GM19043 (cell line): ENCODE data around the gene TRIM46.
"Not testable (repeated sequence)": the region's sequence is repeated elsewhere in the genome, so short reads cannot be mapped to it uniquely, and the experiment has no call there.

Experiments
- ATAC-seq: cut with Tn5 transposase; IDR thresholded peaks from one replicate; pipeline ENCODE4 v1.9.1; 2021; ENCODE audit warnings: low read depth; ENCODE audit not compliant: unreplicated experiment

TRIM46 gene

DNA sequence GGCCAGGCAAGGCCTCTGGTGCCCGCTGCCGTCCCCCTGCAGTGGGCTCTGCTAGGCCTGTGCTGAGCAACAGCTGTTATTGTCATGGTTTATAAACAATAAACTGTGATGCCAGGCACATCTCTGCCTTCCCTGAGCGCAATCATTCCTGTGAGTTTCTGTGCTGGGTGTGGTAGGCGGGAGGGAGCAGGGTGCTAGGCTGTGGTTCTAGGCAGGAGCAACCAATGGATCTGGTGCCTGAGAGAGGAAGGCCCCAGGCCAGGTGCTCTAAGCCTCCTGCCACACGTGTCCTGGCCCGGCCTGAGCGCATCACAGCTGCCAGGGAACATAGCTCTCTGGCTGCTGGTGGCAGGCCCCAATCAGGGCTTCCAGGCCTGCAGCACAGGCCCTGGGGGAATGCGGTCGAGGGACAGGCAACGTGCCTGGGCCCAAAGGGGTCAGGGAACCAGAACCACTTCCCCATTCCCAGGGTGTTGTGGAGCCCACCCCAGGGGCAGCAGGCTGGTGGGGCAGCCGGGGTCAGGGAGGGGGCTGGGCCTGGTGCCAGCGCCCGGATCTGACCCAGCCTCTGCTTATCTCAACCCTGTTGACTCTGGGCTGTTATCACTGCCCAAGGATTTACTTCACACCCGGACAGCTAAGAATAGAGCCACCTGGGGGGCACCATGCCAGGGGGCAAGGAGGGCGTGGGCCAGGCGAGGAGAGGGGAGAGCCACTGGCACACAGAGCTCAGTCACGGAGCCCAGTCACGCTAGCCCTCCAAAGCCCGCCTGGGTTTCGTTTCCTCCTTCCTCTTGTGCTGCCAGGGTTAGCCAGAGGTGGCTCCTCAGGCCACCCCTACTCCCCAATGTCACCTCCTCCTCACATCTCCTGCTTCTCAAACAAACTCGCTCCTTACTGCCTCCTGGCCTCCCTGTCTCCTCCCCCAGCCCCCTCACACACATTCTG is 11.5 kb downstream of the TRIM46 start:
- peak; percentile 81 for ATAC-seq

GRCh38 chr1:155185783-155186066 is 12.1 kb downstream of the TRIM46 start:
- no peak for ATAC-seq

GRCh38 chr1:155186067-155186793 is 12.6 kb downstream of the TRIM46 start:
- ATAC-seq = no peak

- ATAC-seq = no peak
These were observed 13.3 kb downstream of the TRIM46 start for GRCh38 chr1:155186794-155187455.

DNA sequence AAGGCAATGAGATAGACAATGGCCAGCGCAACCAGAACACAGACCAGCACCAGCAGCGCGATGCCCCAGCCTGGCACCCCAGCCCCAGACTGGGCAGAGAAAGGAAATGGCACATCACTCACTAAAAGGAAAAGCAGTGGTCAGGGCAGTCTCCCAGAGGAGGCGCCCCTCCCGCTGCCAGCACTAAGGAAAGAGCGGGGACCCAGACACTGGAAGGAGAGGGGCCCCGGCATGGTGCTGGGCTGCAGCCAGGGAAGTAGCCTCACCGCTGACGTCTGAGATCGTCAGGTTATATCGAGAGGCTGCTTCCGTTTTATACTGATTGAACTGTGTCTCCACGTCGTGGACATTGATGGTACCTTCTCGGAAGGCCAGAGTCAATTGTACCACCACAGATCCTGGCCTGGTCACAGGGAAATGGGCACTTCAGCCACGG is 13.8 kb downstream of the TRIM46 start:
- no peak for ATAC-seq

GRCh38 chr1:155188268-155188667 is 14.6 kb downstream of the TRIM46 start:
- ATAC-seq = no peak

- ATAC-seq = not testable (repeated sequence)
These were observed 16.3 kb downstream of the TRIM46 start for GRCh38 chr1:155189926-155190325.

DNA sequence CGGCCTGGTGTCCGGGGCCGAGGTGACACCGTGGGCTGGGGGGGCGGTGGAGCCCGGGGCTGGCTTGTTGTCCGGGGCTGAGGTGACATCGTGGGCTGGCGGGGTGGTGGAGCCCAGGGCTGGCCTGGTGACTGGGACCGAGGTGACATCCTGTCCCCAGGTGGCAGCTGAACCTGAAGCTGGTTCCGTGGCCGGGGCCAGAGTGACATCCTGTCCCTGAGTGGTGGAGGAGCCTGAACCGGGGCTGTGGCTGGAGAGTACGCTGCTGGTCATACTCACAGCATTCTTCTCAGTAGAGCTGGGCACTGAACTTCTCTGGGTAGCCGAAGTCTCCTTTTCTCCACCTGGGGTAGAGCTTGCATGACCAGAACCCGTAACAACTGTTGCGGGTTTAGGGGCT is 18.3 kb downstream of the TRIM46 start:
- no peak for ATAC-seq

DNA sequence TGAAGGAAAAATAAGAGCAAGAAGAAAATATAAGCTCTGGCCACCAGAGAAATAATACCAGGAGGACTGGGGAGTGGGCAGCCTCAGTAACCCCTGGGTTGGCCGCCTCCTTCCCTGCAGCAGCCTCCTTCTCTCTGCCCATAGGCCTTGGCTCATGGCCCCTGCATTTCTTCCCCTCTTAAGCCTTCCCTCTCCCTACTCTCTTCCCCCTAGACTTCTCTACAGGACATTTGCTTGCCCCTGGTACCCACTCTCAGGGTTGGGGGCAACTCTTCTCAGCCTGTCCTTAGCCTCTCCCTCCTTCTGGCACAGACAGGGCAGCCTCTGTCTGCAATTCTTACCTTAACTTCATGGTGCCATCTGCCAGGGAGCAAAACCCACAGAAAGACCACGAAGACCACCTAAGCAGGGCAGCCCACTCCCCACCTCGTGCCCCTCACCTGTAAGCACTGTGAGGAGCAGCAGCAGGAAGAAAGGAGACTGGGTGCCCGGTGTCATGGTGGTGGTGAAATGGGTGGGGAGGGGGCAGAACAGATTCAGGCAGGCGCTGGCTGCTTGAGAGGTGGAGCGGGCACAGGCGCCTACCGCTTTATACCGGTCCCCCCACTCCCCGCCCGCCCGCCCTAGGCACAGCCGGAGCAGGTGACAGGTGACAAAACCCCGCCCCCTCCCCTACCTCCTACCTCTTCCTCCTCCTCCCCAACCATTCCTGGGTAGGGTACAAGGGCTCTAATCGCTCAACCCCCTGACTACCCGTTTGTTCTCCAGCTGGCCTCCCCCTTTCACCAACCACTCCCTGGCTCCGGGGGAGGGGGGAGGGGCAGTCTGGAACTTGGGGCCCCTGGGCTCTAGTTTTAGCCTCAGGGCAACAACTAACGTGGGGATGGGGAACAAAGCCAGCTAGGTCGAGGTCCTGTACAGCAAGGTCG is 19.0 kb downstream of the TRIM46 start:
- ATAC-seq = no peak

- peak; percentile 71 for ATAC-seq
These were observed 19.8 kb downstream of the TRIM46 start for GRCh38 chr1:155193275-155193990.

GRCh38 chr1:155193991-155194240 is 20.3 kb downstream of the TRIM46 start:
- not testable (repeated sequence) for ATAC-seq

DNA sequence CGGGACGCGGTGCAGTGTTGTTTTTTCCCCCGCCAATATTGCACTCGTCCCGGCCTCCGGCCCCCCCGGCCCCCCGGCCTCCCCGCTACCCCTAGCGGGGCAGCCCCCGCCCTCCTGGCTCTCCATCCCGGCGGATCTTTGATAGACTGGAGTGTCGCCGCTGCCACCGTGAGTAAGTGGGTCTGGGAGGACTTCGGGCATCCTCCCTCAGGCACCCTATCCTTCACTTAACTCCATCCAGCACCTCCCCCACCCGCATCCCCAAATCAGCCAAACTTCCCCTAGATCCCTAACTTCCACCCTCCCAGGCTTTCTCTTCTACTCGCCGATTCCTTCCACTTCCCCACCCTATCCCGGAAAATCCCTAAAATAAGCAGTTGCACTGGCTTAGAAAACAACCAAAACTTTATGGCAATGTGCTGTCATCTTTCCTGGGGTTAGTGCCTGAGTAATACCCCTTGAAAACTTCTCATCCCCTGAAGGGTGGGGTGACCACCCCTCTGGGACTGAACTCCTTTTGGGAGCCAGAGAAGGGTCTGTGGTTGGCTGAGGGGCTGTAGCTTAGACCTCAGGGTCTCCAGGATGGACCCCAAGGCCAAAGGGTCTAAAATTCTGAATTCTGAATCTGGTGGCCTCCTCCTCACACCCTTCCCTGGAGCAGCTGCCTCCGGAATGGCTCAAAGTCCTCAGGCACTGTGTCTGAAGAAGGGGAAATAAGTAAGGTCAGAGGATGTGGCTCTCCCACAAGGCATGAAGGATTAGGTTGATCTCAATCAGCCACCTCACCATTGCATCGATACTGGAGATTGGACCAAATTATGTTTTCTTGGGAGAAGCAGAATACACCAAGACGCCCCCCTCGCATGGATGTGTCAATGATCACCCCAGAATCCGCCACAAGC is 21.8 kb downstream of the TRIM46 start:
- ATAC-seq = no peak

GRCh38 chr1:155196103-155196892 is 22.6 kb downstream of the TRIM46 start:
- ATAC-seq = no peak

- no peak for ATAC-seq
These were observed 23.4 kb downstream of the TRIM46 start for GRCh38 chr1:155196893-155197638.

- no peak for ATAC-seq
These were observed 24.4 kb downstream of the TRIM46 start for GRCh38 chr1:155197901-155198546.

DNA sequence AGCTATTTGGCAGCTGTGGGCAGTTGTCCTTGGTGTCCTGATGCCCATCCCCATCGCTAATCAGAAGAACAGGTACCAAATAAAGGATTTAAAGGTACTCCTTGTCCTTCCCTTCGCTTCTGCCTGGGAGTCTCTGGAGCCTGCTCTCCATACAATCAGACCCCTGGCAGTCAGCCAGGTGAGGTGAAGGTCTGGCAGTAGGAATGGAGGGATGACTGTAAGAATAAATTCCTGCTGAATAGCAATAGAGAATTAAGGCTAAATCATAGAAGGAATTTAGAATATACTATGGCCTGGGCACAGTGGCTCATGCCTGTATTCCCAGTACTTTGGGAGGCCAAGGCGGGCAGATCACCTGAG is 24.9 kb downstream of the TRIM46 start:
- no peak for ATAC-seq

- ATAC-seq = no peak
These were observed 26.1 kb downstream of the TRIM46 start for GRCh38 chr1:155199792-155200191.
